ENCODE results near the gene NGEF. TPM values are rescaled to one million over a fixed set of nuclear protein-coding genes. Genes with fewer than 3 reads are reported as not detected.

Gene NGEF
- 3.2 and 4.3 TPM in 2 replicates for total RNA-seq (ENCODE audit: low replicate concordance)

GRCh38 chr2:233013027-233013461 lies at the start of gene NGEF:
TSS of gene NGEF (minus strand) at chr2:233013256. CDS start at chr2:232974890, 38,366 bp downstream.
- TF ChIP-seq CTCF (IDR thresholded peaks at IDR 0.05) (no peak), EZH2phosphoT487 (IDR thresholded peaks at IDR 0.05) (no peak), EZH2 (IDR thresholded peaks at IDR 0.05) (no peak)
- H3K27ac ChIP-seq: no peak within 1 kb of the TSS
- Mint-ChIP-seq H3K27ac (no peak within 1 kb of the TSS), H3K27me3 (ENCODE audit: insufficient read depth, low read depth) (peaks cover 3% of the 10 kb centered on the region), H3K4me1 (no peaks in the 10 kb centered on the region), H3K9me3 (peaks cover 6% of the 10 kb centered on the region), H3K4me3 (no peak within 1 kb of the TSS), H3K36me3 (no peaks in the 10 kb centered on the region)
- H3K36me3 ChIP-seq: no peaks in the 10 kb centered on the region
- no peaks in the 10 kb centered on the region for H3K9me3 ChIP-seq (ENCODE audit: low read depth)
- H3K79me2 ChIP-seq (ENCODE audit: low read depth): no peaks in the 10 kb centered on the region
- H3K27me3 ChIP-seq: no peaks in the 10 kb centered on the region
- H3K9ac ChIP-seq: no peak within 1 kb of the TSS
- no peaks in the 10 kb centered on the region for H3K4me1 ChIP-seq
- no peak within 1 kb of the TSS for H2AFZ ChIP-seq (replicated peaks)
- no peaks in the 10 kb centered on the region for H4K20me1 ChIP-seq (ENCODE audit: low read depth)
- DNase-seq (ENCODE audit: low spot score): no peak
- H3F3A ChIP-seq (ENCODE audit: low read depth): no peaks in the 10 kb centered on the region
- no peak within 1 kb of the TSS for H3K4me3 ChIP-seq
- no peak within 1 kb of the TSS for H3K4me2 ChIP-seq

- no peak for TF ChIP-seq EZH2phosphoT487 (IDR thresholded peaks at IDR 0.05)
- TF ChIP-seq CTCF (IDR thresholded peaks at IDR 0.05): no peak
- TF ChIP-seq EZH2 (IDR thresholded peaks at IDR 0.05): no peak
These were observed 49.4 kb upstream of the NGEF start for GRCh38 chr2:233062451-233062850.

GRCh38 chr2:233061591-233062450 lies 48.8 kb upstream of the NGEF start:
- Histone ChIP-seq H3K79me2 (ENCODE audit: low read depth) (no peaks in the 10 kb centered on the region), H3K4me2 (no peak overlapping the region), H2AFZ (replicated peaks) (no peak overlapping the region), H3K27me3 (no peaks in the 10 kb centered on the region), H3K27ac (no peak overlapping the region), H3F3A (ENCODE audit: low read depth) (no peaks in the 10 kb centered on the region), H3K4me3 (no peak overlapping the region), H3K9me3 (ENCODE audit: low read depth) (no peaks in the 10 kb centered on the region), H3K4me1 (peaks cover 13% of the 10 kb centered on the region), H3K9ac (no peak overlapping the region), H3K36me3 (no peaks in the 10 kb centered on the region), H4K20me1 (ENCODE audit: low read depth) (no peaks in the 10 kb centered on the region)
- Mint-ChIP-seq H3K27me3 (ENCODE audit: insufficient read depth, low read depth) (peaks cover 3% of the 10 kb centered on the region), H3K4me1 (peaks cover 31% of the 10 kb centered on the region), H3K4me3 (no peak overlapping the region), H3K27ac (peak overlapping the region; percentile 95), H3K9me3 (no peaks in the 10 kb centered on the region), H3K36me3 (no peaks in the 10 kb centered on the region)
- TF ChIP-seq CTCF (IDR thresholded peaks at IDR 0.05): no peak
- no peak for TF ChIP-seq EZH2phosphoT487 (IDR thresholded peaks at IDR 0.05)
- TF ChIP-seq EZH2 (IDR thresholded peaks at IDR 0.05): no peak
- DNase-seq (ENCODE audit: low spot score): peak; percentile 49

More at GRCh38 chr2:233062451-233062850, 49.4 kb upstream of the NGEF start:
- no peak overlapping the region for H3K27ac ChIP-seq
- peak overlapping the region; percentile 78 for H3K27ac Mint-ChIP-seq
- H3K27me3 ChIP-seq: no peaks in the 10 kb centered on the region
- peaks cover 31% of the 10 kb centered on the region for H3K4me1 Mint-ChIP-seq
- H3F3A ChIP-seq (ENCODE audit: low read depth): no peaks in the 10 kb centered on the region
- no peak overlapping the region for H3K4me2 ChIP-seq
- H3K4me3 Mint-ChIP-seq: no peak overlapping the region
- no peaks in the 10 kb centered on the region for H4K20me1 ChIP-seq (ENCODE audit: low read depth)
- H3K36me3 ChIP-seq: no peaks in the 10 kb centered on the region
- peaks cover 3% of the 10 kb centered on the region for H3K27me3 Mint-ChIP-seq (ENCODE audit: insufficient read depth, low read depth)
- H3K9me3 Mint-ChIP-seq: no peaks in the 10 kb centered on the region
- no peak for DNase-seq (ENCODE audit: low spot score)
- H3K4me3 ChIP-seq: no peak overlapping the region
- no peaks in the 10 kb centered on the region for H3K79me2 ChIP-seq (ENCODE audit: low read depth)
- H3K36me3 Mint-ChIP-seq: no peaks in the 10 kb centered on the region
- no peak overlapping the region for H2AFZ ChIP-seq (replicated peaks)
- H3K9me3 ChIP-seq (ENCODE audit: low read depth): no peaks in the 10 kb centered on the region
- peaks cover 13% of the 10 kb centered on the region for H3K4me1 ChIP-seq
- H3K9ac ChIP-seq: no peak overlapping the region

Measured in neural progenitor cell (in vitro differentiated cells).